GM12878 (cell line): ENCODE measurements around the gene RIC1. TPM values are rescaled to one million over a fixed set of nuclear protein-coding genes. Genes with fewer than 3 reads are reported as not detected.
A peak's percentile ranks its signal among the peaks of the same experiment; 100 is the strongest.

Experiments used
- ATAC-seq: fragments of 200-7000 bp; cut with Tn5 transposase; 3 replicates; pipeline ENCODE4 v1.9.1; 2020; ENCODE audit warnings: mild to moderate bottlenecking, moderate library complexity
- BruUV-seq: library from RNA; stranded (reverse); fragments of 400-500 nt; replicated peaks from 2 replicates; lab custom pipeline; 2021; lab: Mats Ljungman, UMichigan
- CTCF ChIA-PET: fragments of 300-600 bp; sonication (Branson Sonifier 250); formaldehyde crosslinking; extraction: SDS; loops from one replicate; lab custom pipeline; 2021; ENCODE audit warnings: inconsistent platforms; lab: Yijun Ruan, JAX
- POLR2A ChIA-PET: fragments of 350-600 bp; formaldehyde crosslinking; extraction: SDS; loops from one replicate; lab custom pipeline; 2021; ENCODE audit warnings: inconsistent platforms; lab: Charles Lee
- RAD21 ChIA-PET: fragments of 300-600 bp; sonication (Branson Sonifier 250); formaldehyde crosslinking; loops from one replicate; lab custom pipeline; 2023; ENCODE audit warnings: antibody characterized with exemption; ENCODE audit not compliant: unreplicated experiment; lab: Charles Lee
- SMC1A ChIA-PET: fragments of 300-600 bp; sonication (Branson Sonifier 250); formaldehyde crosslinking; loops from one replicate; lab custom pipeline; 2023; ENCODE audit not compliant: unreplicated experiment, uncharacterized antibody; lab: Charles Lee
- DNase-seq: peaks from one replicate; pipeline ENCODE4 v3.0.0-alpha.2; 2011; ENCODE audit warnings: low read depth, low spot score
- FAIRE-seq: peaks from 3 replicates; lab custom pipeline; 2011; peaks lifted over from hg19 to GRCh38; lab: Jason Lieb, UNC
- H2AFZ ChIP-seq: 2 replicates; pipeline ENCODE4 v1.6.0; 2011; ENCODE audit warnings: low read depth, low read length, control low read depth; ENCODE audit not compliant: control insufficient read depth
- H3K27ac ChIP-seq: 2 replicates; pipeline ENCODE4 v1.5.1; 2011; ENCODE audit warnings: control low read depth; ENCODE audit not compliant: control insufficient read depth, insufficient read depth
- H3K27me3 ChIP-seq, 2 experiments: replicated peaks in 1 of 2; 2 replicates each; pipeline versions ENCODE4 v1.6.0 to v1.6.1; 2011; ENCODE audit warnings: low read length in 1 of 2; ENCODE audit not compliant: control insufficient read depth in 2 of 2, insufficient read depth in 2 of 2
- H3K36me3 ChIP-seq, 2 experiments: 2 replicates each; pipeline ENCODE4 v1.5.1; 2011; ENCODE audit warnings: low read length in 1 of 2; ENCODE audit not compliant: control insufficient read depth in 2 of 2, insufficient read depth in 2 of 2
- H3K4me1 ChIP-seq: 2 replicates; pipeline ENCODE4 v1.6.1; 2011; ENCODE audit warnings: mild to moderate bottlenecking, low read length, moderate library complexity, mixed read lengths; ENCODE audit not compliant: control insufficient read depth, insufficient read depth
- H3K4me2 ChIP-seq: 2 replicates; pipeline ENCODE4 v1.6.0; 2011; ENCODE audit warnings: control low read depth; ENCODE audit not compliant: control insufficient read depth, insufficient read depth
- H3K4me3 ChIP-seq: fragments of 200-600 bp; sonication (generic); 2 replicates; pipeline ENCODE4 v1.5.1; 2016
- H3K79me2 ChIP-seq: 2 replicates; pipeline ENCODE4 v1.6.0; 2011; ENCODE audit warnings: low read length; ENCODE audit not compliant: control insufficient read depth, insufficient read depth
- H3K9ac ChIP-seq: 2 replicates; pipeline ENCODE4 v1.8.0; 2011; ENCODE audit warnings: low read length, control low read depth, mixed read lengths; ENCODE audit not compliant: control insufficient read depth, insufficient read depth
- H3K9me3 ChIP-seq: replicated peaks from 3 replicates; pipeline ENCODE4 v1.5.1; 2011; ENCODE audit warnings: mild to moderate bottlenecking, low read length; ENCODE audit not compliant: control insufficient read depth, insufficient read depth
- H4K20me1 ChIP-seq: 2 replicates; pipeline ENCODE4 v1.6.0; 2011; ENCODE audit not compliant: control insufficient read depth, insufficient read depth
- BRCA1 ChIP-seq: IDR thresholded peaks from 2 replicates; pipeline ENCODE4 v1.6.1; 2011; ENCODE audit warnings: low read depth, low read length, improper control_type of control experiment
- EED ChIP-seq: sonication (generic); IDR thresholded peaks from 2 replicates; pipeline ENCODE4 v1.6.1; 2016; ENCODE audit warnings: antibody characterized with exemption, low read depth
- ELK1 ChIP-seq: IDR thresholded peaks from 2 replicates; pipeline ENCODE4 v1.6.1; 2012; ENCODE audit warnings: low read depth, low read length, improper control_type of control experiment
- EP300 ChIP-seq, 2 experiments: fragments of 150-350 bp in 1 of 2; IDR thresholded peaks; 2 replicates each; pipeline ENCODE4 v1.6.1; 2011 to 2012; ENCODE audit warnings: low read depth in 2 of 2, low read length in 2 of 2, borderline replicate concordance in 1 of 2, improper control_type of control experiment in 1 of 2, inconsistent platforms in 1 of 2; ENCODE audit not compliant: control insufficient read depth in 1 of 2
- EZH2 ChIP-seq: IDR thresholded peaks from 2 replicates; pipeline ENCODE4 v1.6.1; 2012; ENCODE audit warnings: low read depth, mild to moderate bottlenecking, control low read depth, inconsistent platforms, low read length, borderline replicate concordance; ENCODE audit not compliant: control insufficient read depth
- FOXM1 ChIP-seq: IDR thresholded peaks from 2 replicates; pipeline ENCODE4 v1.6.1; 2012; ENCODE audit warnings: low read depth, mild to moderate bottlenecking, inconsistent platforms, low read length, moderate library complexity
- JUNB ChIP-seq: IDR thresholded peaks from 2 replicates; pipeline ENCODE4 v1.6.1; 2016; ENCODE audit warnings: antibody characterized with exemption, mild to moderate bottlenecking
- KAT2A ChIP-seq: conservative IDR thresholded peaks from 2 replicates; pipeline ENCODE4 v1.6.1; 2011; ENCODE audit warnings: low read depth, low read length; ENCODE audit not compliant: control insufficient read depth
- MTA2 ChIP-seq: fragments of 450-650 bp; IDR thresholded peaks from 2 replicates; pipeline ENCODE4 v1.6.1; 2016; ENCODE audit warnings: low read depth, mild to moderate bottlenecking, moderate library complexity
- MYB ChIP-seq: fragments of 150-350 bp; IDR thresholded peaks from 2 replicates; pipeline ENCODE4 v1.6.1; 2014; ENCODE audit warnings: mild to moderate bottlenecking, low read depth, low read length, borderline replicate concordance
- NFIC ChIP-seq: IDR thresholded peaks from 2 replicates; pipeline ENCODE4 v1.6.1; 2012; ENCODE audit warnings: low read depth, mild to moderate bottlenecking, inconsistent platforms, low read length, moderate library complexity
- NR2C2 ChIP-seq: IDR thresholded peaks from 2 replicates; pipeline ENCODE4 v1.6.1; 2011; ENCODE audit warnings: borderline replicate concordance, low read depth; ENCODE audit not compliant: control insufficient read depth, insufficient read length
- NR2F1 ChIP-seq: fragments of 450-650 bp; conservative IDR thresholded peaks from 2 replicates; pipeline ENCODE4 v1.6.1; 2017; ENCODE audit warnings: mild to moderate bottlenecking
- PML ChIP-seq: IDR thresholded peaks from 2 replicates; pipeline ENCODE4 v1.6.1; 2012; ENCODE audit warnings: low read length, inconsistent platforms
- SIX5 ChIP-seq: IDR thresholded peaks from 2 replicates; pipeline ENCODE4 v1.6.1; 2011; ENCODE audit warnings: mild to moderate bottlenecking, low read depth, low read length, moderate library complexity; ENCODE audit not compliant: severe bottlenecking
- SMARCA5 ChIP-seq: fragments of 450-650 bp; IDR thresholded peaks from 2 replicates; pipeline ENCODE4 v1.6.1; 2017; ENCODE audit warnings: mild to moderate bottlenecking
- SUPT20H ChIP-seq: IDR thresholded peaks from 2 replicates; pipeline ENCODE4 v1.6.1; 2011; ENCODE audit warnings: low read depth, mild to moderate bottlenecking, low read length, moderate library complexity, borderline replicate concordance; ENCODE audit not compliant: control insufficient read depth
- TARDBP ChIP-seq: IDR thresholded peaks from 2 replicates; pipeline ENCODE4 v1.6.1; 2016; ENCODE audit warnings: borderline replicate concordance
- ZNF217 ChIP-seq: fragments of 450-650 bp; IDR thresholded peaks from 2 replicates; pipeline ENCODE4 v1.6.1; 2017; ENCODE audit warnings: antibody characterized with exemption, mild to moderate bottlenecking
- WGBS: methylation state at CpG from one replicate; pipeline ENCODE4 v1.1.6; 2016; ENCODE audit warnings: low lambda C conversion rate; ENCODE audit not compliant: insufficient replicate concordance, insufficient coverage; ENCODE audit errors: missing lambda C conversion rate; 5-methylcytosine and 5-hydroxymethylcytosine counted together
- in situ Hi-C: fragments of 300-500 bp; cut with MboI; formaldehyde crosslinking; loops from 9 replicates; pipeline ENCODE4 v1.14.3; 2018; ENCODE audit warnings: mixed read lengths
- intact Hi-C: fragments of 100-400 bp; cut with micrococcal nuclease; formaldehyde crosslinking; loops from one replicate; pipeline ENCODE4 v1.14.2; 2022; ENCODE audit not compliant: unreplicated experiment
- polyA plus RNA-seq, 11 experiments: library from polyadenylated mRNA; depleted of rRNA in 4 of 11; unstranded in 6 of 11; stranded (reverse) in 5 of 11; fragments of >200 nt; fragmentation: Nextera tagmentation in 4 of 11; fragmentation: Illumina TruSeq in 1 of 11; extraction: Ambion mirVana in 4 of 11; extraction: Trizol in 1 of 11; gene quantifications; 1 replicate in 1 of 11; 2 replicates in 10 of 11; pipeline versions ENCODE4 v1.2.1 to v1.2.3, GENCODE V29; 2011 to 2016; ENCODE audit warnings: inconsistent platforms in 2 of 11, missing spikeins in 2 of 11, low read depth in 1 of 11
- total RNA-seq, 4 experiments: library from RNA; depleted of rRNA in 3 of 4; stranded (reverse); fragments of >200 nt in 3 of 4; fragmentation: Illumina TruSeq in 1 of 4; extraction: Trizol in 1 of 4; gene quantifications; 2 replicates each; pipeline versions ENCODE4 v1.2.1 to v1.2.3, GENCODE V29; 2013 to 2021
- TF ChIP-seq, protein P1 (sequence below): fragments of 450-650 bp; IDR thresholded peaks from 2 replicates; pipeline ENCODE4 v1.6.1; 2017; ENCODE audit warnings: antibody characterized with exemption, mild to moderate bottlenecking, moderate library complexity

RIC1 gene
- total and polyA plus RNA-seq, 10 of the 15 experiments (the other 5 are each of a cell fraction or from before 2014, with no cell fraction given): 6.2 to 59.8 (median 33.3) TPM

- SMC1A ChIA-PET: interaction anchor here (0.8 to 2.9 kb wide), 14 partner anchors 9 to 290 kb away, joined by 3 to 20 read pairs (median 4); no protein-coding TSS in a partner anchor
- no peak overlapping the region for H3K4me3 ChIP-seq
- no peaks in the 10 kb centered on the region for H3K27me3 ChIP-seq
- peak overlapping the region; percentile 51 for H3K27ac ChIP-seq
- no peaks in the 10 kb centered on the region; the same call in 1 of the 3 replicates for H3K9me3 ChIP-seq
- peak overlapping the region; percentile 57; the same call in 1 of the 2 replicates for H3K4me2 ChIP-seq
- in situ Hi-C loops: no loop called here
- H3K4me1 ChIP-seq: peaks cover 30% of the 10 kb centered on the region
- no peaks in the 10 kb centered on the region for H3K79me2 ChIP-seq
- H3K9ac ChIP-seq: no peak overlapping the region; the same call in 1 of the 2 replicates
- BruUV-seq: no TSS peak
- CTCF ChIA-PET: interaction anchor here (1.0 to 2.5 kb wide), 8 partner anchors 9 to 290 kb away, joined by 3 to 24 read pairs (median 4); no protein-coding TSS in a partner anchor
- no peak for FAIRE-seq
- POLR2A ChIA-PET: interaction anchor here (0.6 to 1.0 kb wide), 3 partner anchors 8 to 69 kb away, joined by 3 to 6 read pairs (median 4); no protein-coding TSS in a partner anchor
- no peak overlapping the region for H2AFZ ChIP-seq
- RAD21 ChIA-PET: interaction anchor here (0.6 to 2.1 kb wide), 6 partner anchors 10 to 155 kb away, joined by 3 to 8 read pairs (median 6); partner anchors contain the start of genes ERMP1 and RIC1
- H4K20me1 ChIP-seq: no peaks in the 10 kb centered on the region
- DNase-seq: peak; percentile 48
- intact Hi-C loops: no loop called here
- ATAC-seq: peak; percentile 80
- H3K36me3 ChIP-seq: peaks cover 9 to 48% of the 10 kb centered on the region in 2 experiments
- 67% methylated on average over 1 of the region's 1 CpG for WGBS
- TF ChIP-seq NR2F1: no peak
- TF ChIP-seq ZNF217: no peak
- no peak for TF ChIP-seq SUPT20H
- TF ChIP-seq PML: no peak
- TF ChIP-seq BRCA1: no peak
- peak; percentile 34; the same call in 1 of the 2 replicates for TF ChIP-seq JUNB
- TF ChIP-seq NR2C2: no peak
- TF ChIP-seq, protein P1, sequence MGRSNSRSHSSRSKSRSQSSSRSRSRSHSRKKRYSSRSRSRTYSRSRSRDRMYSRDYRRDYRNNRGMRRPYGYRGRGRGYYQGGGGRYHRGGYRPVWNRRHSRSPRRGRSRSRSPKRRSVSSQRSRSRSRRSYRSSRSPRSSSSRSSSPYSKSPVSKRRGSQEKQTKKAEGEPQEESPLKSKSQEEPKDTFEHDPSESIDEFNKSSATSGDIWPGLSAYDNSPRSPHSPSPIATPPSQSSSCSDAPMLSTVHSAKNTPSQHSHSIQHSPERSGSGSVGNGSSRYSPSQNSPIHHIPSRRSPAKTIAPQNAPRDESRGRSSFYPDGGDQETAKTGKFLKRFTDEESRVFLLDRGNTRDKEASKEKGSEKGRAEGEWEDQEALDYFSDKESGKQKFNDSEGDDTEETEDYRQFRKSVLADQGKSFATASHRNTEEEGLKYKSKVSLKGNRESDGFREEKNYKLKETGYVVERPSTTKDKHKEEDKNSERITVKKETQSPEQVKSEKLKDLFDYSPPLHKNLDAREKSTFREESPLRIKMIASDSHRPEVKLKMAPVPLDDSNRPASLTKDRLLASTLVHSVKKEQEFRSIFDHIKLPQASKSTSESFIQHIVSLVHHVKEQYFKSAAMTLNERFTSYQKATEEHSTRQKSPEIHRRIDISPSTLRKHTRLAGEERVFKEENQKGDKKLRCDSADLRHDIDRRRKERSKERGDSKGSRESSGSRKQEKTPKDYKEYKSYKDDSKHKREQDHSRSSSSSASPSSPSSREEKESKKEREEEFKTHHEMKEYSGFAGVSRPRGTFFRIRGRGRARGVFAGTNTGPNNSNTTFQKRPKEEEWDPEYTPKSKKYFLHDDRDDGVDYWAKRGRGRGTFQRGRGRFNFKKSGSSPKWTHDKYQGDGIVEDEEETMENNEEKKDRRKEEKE: no peak
- TF ChIP-seq MTA2: no peak
- 0 out of 2 replicates have a peak, but pooled peaks have one; percentile 18 for TF ChIP-seq FOXM1
- TF ChIP-seq MYB: no peak
- TF ChIP-seq SIX5: no peak
- no peak for TF ChIP-seq SMARCA5
- TF ChIP-seq ELK1: no peak
- no peak for TF ChIP-seq KAT2A
- TF ChIP-seq EED: peak; percentile 70
- TF ChIP-seq EP300 (IDR thresholded peaks at IDR 0.05; ENCODE audit: borderline replicate concordance in 1 of 2, control insufficient read depth in 1 of 2, low read depth in 2 of 2, low read length in 2 of 2): 0 out of 4 replicates have a peak, but pooled peaks have one; percentile 38 to 39
- no peak for TF ChIP-seq EZH2
- TF ChIP-seq NFIC: peak; percentile 41; the same call in 1 of the 2 replicates
- TF ChIP-seq TARDBP: no peak
Measured at GRCh38 chr9:5764130-5764868, 135.4 kb downstream of the RIC1 start.
